Measurements from ENCODE around the gene RFWD3. TPM values are rescaled to one million over a fixed set of nuclear protein-coding genes. Genes with fewer than 3 reads are reported as not detected.

The RFWD3 gene
- total and polyA plus RNA-seq, 2 of the 13 experiments (the other 11 are each of a cell fraction or from before 2014, with no cell fraction given) = 23.4 to 62.6 TPM

GRCh38 chr16:74586948-74587347 is 79.7 kb downstream of the RFWD3 start:
- intact Hi-C loops (cut with micrococcal nuclease; ENCODE audit: unreplicated experiment) (no loop called here), in situ Hi-C loops (cut with HindIII; ENCODE audit: extremely low pct_ligation_motif_present, low pct_unique_long_range_greater_than_20kb) (no loop called here)
- H3K27ac ChIP-seq (ENCODE audit: extremely low read length, insufficient read depth, low read length) = no peak overlapping the region
- DNase-seq (ENCODE audit: low spot score) (no peak), FAIRE-seq (no peak), ATAC-seq (peak; percentile 65)
- no peak overlapping the region for H3K4me3 ChIP-seq (replicated peaks in 1 of 3; ENCODE audit: insufficient read depth in 1 of 3, low read depth in 2 of 3, low read length in 3 of 3)
- POLR2A ChIA-PET = interaction anchor here (5.4 kb wide), 1 partner anchor 20 kb away, joined by 26 read pairs; the partner anchor contains the start of gene GLG1
- H3K4me1 ChIP-seq (ENCODE audit: insufficient read depth, low read length) = peaks cover 10% of the 10 kb centered on the region
- H3K27me3 ChIP-seq (ENCODE audit: control insufficient read depth in 1 of 2, insufficient read depth in 2 of 2, low read length in 2 of 2) = no peaks in the 10 kb centered on the region
- BruUV-seq (replicated peaks) = no TSS peak
- H4K20me1 ChIP-seq (ENCODE audit: insufficient read depth, low read length) = no peaks in the 10 kb centered on the region
- WGBS (ENCODE audit: low lambda C conversion rate) = 85% methylated on average over 6 of the region's 6 CpGs
- CTCF ChIA-PET (ENCODE audit: low intra/inter-chr PET ratio, low total read pairs) = no interaction called here
- TF ChIP-seq PREB (CRISPR knock-in tag; IDR thresholded peaks at IDR 0.05) (no peak), FOXO1 (CRISPR knock-in tag; IDR thresholded peaks at IDR 0.05) (peak; percentile 24; the same call in 1 of the 2 replicates), ZBTB21 (CRISPR knock-in tag; IDR thresholded peaks at IDR 0.05) (no peak), HOMEZ (CRISPR knock-in tag; IDR thresholded peaks at IDR 0.05; ENCODE audit: low read depth) (0 out of 2 replicates have a peak, but pooled peaks have one; percentile 16), FOXP1 (IDR thresholded peaks at IDR 0.05) (no peak), FOXP1 (CRISPR knock-in tag; IDR thresholded peaks at IDR 0.05) (peak; percentile 26; the same call in 1 of the 2 replicates), RBFOX2 (IDR thresholded peaks at IDR 0.05; ENCODE audit: low read depth, low read length) (no peak), HMGXB4 (CRISPR knock-in tag; IDR thresholded peaks at IDR 0.05; ENCODE audit: borderline replicate concordance in 1 of 2, low read depth in 1 of 2) (no peak), ZNF615 (CRISPR knock-in tag; IDR thresholded peaks at IDR 0.05; ENCODE audit: borderline replicate concordance) (no peak), HMGXB3 (CRISPR knock-in tag; IDR thresholded peaks at IDR 0.05; ENCODE audit: borderline replicate concordance) (0 out of 2 replicates have a peak, but pooled peaks have one; percentile 27), CEBPG (CRISPR knock-in tag; IDR thresholded peaks at IDR 0.05) (peak; percentile 63), CEBPB (IDR thresholded peaks at IDR 0.05; ENCODE audit: borderline replicate concordance, low read depth, low read length) (peak; percentile 68), SOX13 (IDR thresholded peaks at IDR 0.05) (no peak), SOX13 (CRISPR knock-in tag; conservative IDR thresholded peaks at IDR 0.05 in 1 of 2, IDR thresholded peaks at IDR 0.05 in 1 of 2) (0 out of 4 replicates have a peak, but pooled peaks of 1 of the 2 experiments have one; percentile 32)
- H2AFZ ChIP-seq (ENCODE audit: low read length) = no peak overlapping the region
- H3K9me3 ChIP-seq (ENCODE audit: low read length) = no peaks in the 10 kb centered on the region
- H3K36me3 ChIP-seq (replicated peaks in 1 of 2; ENCODE audit: control insufficient read depth in 1 of 2, insufficient read depth in 2 of 2, low read length in 2 of 2) = peaks cover 0 to 13% of the 10 kb centered on the region in 2 experiments; a peak in 2 of 5 replicates
- no peak overlapping the region for H3K4me2 ChIP-seq (ENCODE audit: low read depth, low read length)
- no peak overlapping the region for H3K9ac ChIP-seq (ENCODE audit: insufficient read depth, low read depth, low read length)
- H3K79me2 ChIP-seq (ENCODE audit: insufficient read depth, low read length) = peaks cover 86% of the 10 kb centered on the region

Measured in HepG2 (cell line).